Measurements from ENCODE around the gene LMX1B. TPM values are rescaled to one million over a fixed set of nuclear protein-coding genes. Genes with fewer than 3 reads are reported as not detected.
A peak's percentile ranks its signal among the peaks of the same experiment; 100 is the strongest.

The LMX1B gene
- total and polyA plus RNA-seq, 11 donors, result 0.15 to 1.1 (median 0.39) TPM

- no peak for ATAC-seq
- TF ChIP-seq POLR2A (IDR thresholded peaks at IDR 0.05), result no peak
- no peak for TF ChIP-seq CTCF (IDR thresholded peaks at IDR 0.05)
- WGBS, 4 donors, result 79 to 85% (median 80%) methylated on average over 13 of the region's 13 CpGs
- no peaks in the 10 kb centered on the region for H3K36me3 ChIP-seq
- intact Hi-C loops (cut with DNase I), result no loop called here
- H3K4me3 ChIP-seq, result no peak overlapping the region
- no peak overlapping the region for H3K27ac ChIP-seq
- H3K9me3 ChIP-seq, result no peaks in the 10 kb centered on the region
- H3K4me1 ChIP-seq, result peaks cover 0 to 19% (median 11%) of the 10 kb centered on the region in 12 donors
- DNase-seq, result no peak
- H3K27me3 ChIP-seq, result peaks cover 0 to 41% (median 6%) of the 10 kb centered on the region in 9 donors
Measured at GRCh38 chr9:126658201-126658825, 44.6 kb downstream of the LMX1B start.

- H3K27me3 ChIP-seq, result peaks cover 0 to 44% (median 4%) of the 10 kb centered on the region in 9 donors
- TF ChIP-seq CTCF (IDR thresholded peaks at IDR 0.05) (no peak), POLR2A (IDR thresholded peaks at IDR 0.05) (no peak)
- peaks cover 0 to 26% (median 17%) of the 10 kb centered on the region in 12 donors for H3K4me1 ChIP-seq
- H3K36me3 ChIP-seq, result no peaks in the 10 kb centered on the region
- no peak for DNase-seq
- intact Hi-C loops (cut with DNase I), result no loop called here
- ATAC-seq, result no peak
- no peak overlapping the region for H3K4me3 ChIP-seq
- WGBS, 4 donors, result 83 to 91% (median 90%) methylated on average over 9 to 11 of the region's 11 CpGs
- H3K27ac ChIP-seq, result no peak overlapping the region
- no peaks in the 10 kb centered on the region for H3K9me3 ChIP-seq
Measured at GRCh38 chr9:126658956-126659555, 45.3 kb downstream of the LMX1B start.

GRCh38 chr9:126661122-126661520 is 47.4 kb downstream of the LMX1B start:
- Histone ChIP-seq H3K27ac (no peak overlapping the region), H3K9me3 (no peaks in the 10 kb centered on the region), H3K27me3 (peaks cover 0 to 31% (median 0%) of the 10 kb centered on the region in 9 donors), H3K4me3 (no peak overlapping the region), H3K36me3 (no peaks in the 10 kb centered on the region), H3K4me1 (peaks cover 0 to 37% (median 18%) of the 10 kb centered on the region in 12 donors)
- ATAC-seq, result no peak
- intact Hi-C loops (cut with DNase I), result no loop called here
- TF ChIP-seq POLR2A (IDR thresholded peaks at IDR 0.05) (no peak), CTCF (IDR thresholded peaks at IDR 0.05) (no peak)
- WGBS, 4 donors, result 87 to 92% (median 87%) methylated on average over 11 to 17 of the region's 17 CpGs
- no peak for DNase-seq

GRCh38 chr9:126661521-126662251 is 48.0 kb downstream of the LMX1B start:
- WGBS, 4 donors, result 50 to 59% (median 54%) methylated on average over 2 to 15 of the region's 15 CpGs
- TF ChIP-seq CTCF (IDR thresholded peaks at IDR 0.05), result no peak
- no peak for TF ChIP-seq POLR2A (IDR thresholded peaks at IDR 0.05)

More at GRCh38 chr9:126661521-126662251, 48.0 kb downstream of the LMX1B start:
- intact Hi-C loops (cut with DNase I), result no loop called here
- Histone ChIP-seq H3K27me3 (peaks cover 0 to 25% (median 0%) of the 10 kb centered on the region in 9 donors), H3K4me3 (no peak overlapping the region), H3K27ac (no peak overlapping the region), H3K36me3 (no peaks in the 10 kb centered on the region), H3K9me3 (no peaks in the 10 kb centered on the region), H3K4me1 (peaks cover 0 to 37% (median 18%) of the 10 kb centered on the region in 12 donors)
- ATAC-seq, result peak in 1 of 4 donors; percentile 6
- DNase-seq, result no peak
